Measurements from ENCODE around the gene SLC13A5. TPM values are rescaled to one million over a fixed set of nuclear protein-coding genes. Genes with fewer than 3 reads are reported as not detected.

The SLC13A5 gene
- total RNA-seq, 2 donors from 2014 or later, result not detected

DNA sequence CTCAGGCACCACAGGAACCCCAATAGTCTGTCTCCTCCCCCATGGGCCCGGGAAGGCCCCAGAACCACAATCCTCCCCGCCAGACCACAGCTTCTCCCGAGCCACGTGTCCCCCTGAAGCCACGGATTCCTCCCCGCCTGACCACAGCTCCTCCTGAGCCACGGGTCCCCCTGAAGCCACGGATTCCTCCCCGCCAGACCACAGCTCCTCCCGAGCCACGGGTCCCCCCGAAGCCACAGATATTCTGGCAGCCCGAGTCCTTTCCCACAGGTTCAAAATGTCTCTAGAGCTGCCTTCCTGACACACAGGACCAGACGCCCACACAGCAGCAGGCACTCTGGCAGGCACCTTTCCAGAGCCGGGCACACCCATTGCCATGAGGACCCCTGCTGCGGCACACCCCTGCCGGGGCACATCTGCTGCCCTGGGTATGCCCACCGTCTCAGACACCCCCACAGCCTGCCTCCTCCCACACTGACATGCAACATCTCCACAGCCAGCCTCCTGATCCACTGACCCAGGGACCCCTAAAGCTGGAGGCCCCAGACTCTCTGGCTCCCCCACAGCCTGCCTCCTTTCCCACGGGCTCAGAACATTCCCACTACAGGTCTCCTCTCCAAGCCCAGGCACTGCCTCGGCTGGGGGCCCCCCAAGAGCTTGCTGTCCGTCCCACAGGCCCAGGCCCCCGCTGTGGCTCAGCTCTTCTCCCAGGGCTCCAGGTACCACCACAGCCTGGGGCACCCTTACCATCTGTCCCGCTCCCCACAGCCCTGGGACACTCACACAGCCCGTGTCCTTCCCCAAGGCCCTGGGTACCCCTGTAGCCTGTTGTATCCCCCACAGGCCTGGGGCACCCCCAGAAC is 74.9 kb downstream of the SLC13A5 start:
- no peak overlapping the region for H3K4me3 ChIP-seq
- H3K27ac ChIP-seq, result no peak overlapping the region
- no peaks in the 10 kb centered on the region for H3K27me3 ChIP-seq
- peaks cover 8% of the 10 kb centered on the region for H3K36me3 ChIP-seq
- no peak for DNase-seq (ENCODE audit: low spot score)
- no peaks in the 10 kb centered on the region for H3K9me3 ChIP-seq
- H3K4me1 ChIP-seq, result peaks cover 0 to 43% of the 10 kb centered on the region in 2 donors
- no peak for TF ChIP-seq CTCF (IDR thresholded peaks at IDR 0.05)

GRCh38 chr17:6637458-6637840 is 75.7 kb downstream of the SLC13A5 start:
- no peak for DNase-seq (ENCODE audit: low spot score)
- no peak for TF ChIP-seq CTCF (IDR thresholded peaks at IDR 0.05)
- Histone ChIP-seq H3K9me3 (no peaks in the 10 kb centered on the region), H3K27ac (no peak overlapping the region), H3K4me3 (no peak overlapping the region), H3K36me3 (peaks cover 10% of the 10 kb centered on the region), H3K27me3 (no peaks in the 10 kb centered on the region), H3K4me1 (peaks cover 0 to 37% of the 10 kb centered on the region in 2 donors)

- no peak for DNase-seq (ENCODE audit: low spot score)
- no peak overlapping the region for H3K4me3 ChIP-seq
- H3K4me1 ChIP-seq, result peaks cover 0 to 34% of the 10 kb centered on the region in 2 donors
- no peak overlapping the region for H3K27ac ChIP-seq
- peaks cover 14% of the 10 kb centered on the region for H3K36me3 ChIP-seq
- TF ChIP-seq CTCF (IDR thresholded peaks at IDR 0.05), result no peak
- no peaks in the 10 kb centered on the region for H3K9me3 ChIP-seq
- no peaks in the 10 kb centered on the region for H3K27me3 ChIP-seq
These were observed 76.3 kb downstream of the SLC13A5 start for GRCh38 chr17:6636616-6637457.

DNA sequence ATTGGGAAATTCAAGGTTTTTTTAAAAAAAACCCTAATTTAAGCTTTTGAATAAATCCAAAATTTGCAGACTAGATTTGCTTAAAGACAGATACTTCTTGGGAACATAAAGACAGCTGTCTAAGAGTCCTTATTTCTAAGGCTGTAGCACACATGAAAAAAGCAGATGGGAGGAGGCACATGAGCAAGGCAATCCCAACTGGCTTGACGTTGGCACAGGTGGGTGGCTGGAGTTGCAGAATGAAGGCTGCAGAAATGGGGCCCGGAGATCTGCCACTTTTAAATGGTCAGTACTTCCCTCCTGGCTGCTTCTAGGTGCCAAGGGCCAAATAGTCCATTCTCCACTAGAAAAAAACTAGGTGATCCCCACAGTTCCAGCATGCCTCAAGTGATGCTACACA is 77.1 kb downstream of the SLC13A5 start:
- DNase-seq (ENCODE audit: low spot score), result no peak
- Histone ChIP-seq H3K27ac (no peak overlapping the region), H3K4me1 (peaks cover 0 to 27% of the 10 kb centered on the region in 2 donors), H3K9me3 (no peaks in the 10 kb centered on the region), H3K36me3 (peaks cover 14% of the 10 kb centered on the region), H3K27me3 (no peaks in the 10 kb centered on the region), H3K4me3 (no peak overlapping the region)
- TF ChIP-seq CTCF (IDR thresholded peaks at IDR 0.05), result no peak

Small RNA genes lying within 50 kb of the gene (microRNA-seq; reads per million reads assigned to microRNA genes)
- 0 reads per million in 2 donors for gene MIR4520-1 (ENCODE audit: borderline number of aligned reads in 2 of 2, borderline replicate concordance in 1 of 2)
- 0 reads per million in 2 donors for gene MIR4520-2 (ENCODE audit: borderline number of aligned reads in 2 of 2, borderline replicate concordance in 1 of 2)

Other genes with a start within 250 kb of the SLC13A5 start
- gene PITPNM3, start 156.8 kb downstream of the SLC13A5 start, total RNA-seq, result 1 to 10 TPM in 1 of 2 donors, under 1 TPM in 1; 0.56 to 1.2 TPM
- 1 to 10 TPM; 5.3 to 8.4 TPM for gene KIAA0753, start 72.7 kb downstream of the SLC13A5 start, total RNA-seq
- gene TXNDC17, start 72.3 kb downstream of the SLC13A5 start, total RNA-seq, result 100 to 1,000 TPM in 1 of 2 donors, 10 to 100 TPM in 1; 98.0 to 155 TPM
- 1 to 10 TPM; 7.0 to 8.2 TPM for gene MED31, start 61.8 kb downstream of the SLC13A5 start, total RNA-seq
- under 1 TPM in 1 of 2 donors, not detected in 1; 0.63 TPM for gene C17orf100, start 61.6 kb downstream of the SLC13A5 start, total RNA-seq
- gene XAF1, start 42.7 kb upstream of the SLC13A5 start, total RNA-seq, result 10 to 100 TPM in 1 of 2 donors, 1 to 10 TPM in 1; 9.4 to 12.8 TPM
- gene FBXO39, start 62.8 kb upstream of the SLC13A5 start, total RNA-seq, result not detected
- not detected for gene TEKT1, start 118.4 kb upstream of the SLC13A5 start, total RNA-seq

Data from right atrium auricular region (tissue), 2 donors.